EH (cell line): Measurements from ENCODE around the gene CPT1B.
"Not testable (repeated sequence)": the region's sequence is repeated elsewhere in the genome, so short reads cannot be mapped to it uniquely, and the experiment has no call there.

ENCODE experiments used
- DNase-seq: peaks from one replicate; pipeline ENCODE4 v3.0.0-alpha.2; 2015; ENCODE audit warnings: low read depth

The CPT1B gene

GRCh38 chr22:50527921-50528681 lies 50.1 kb downstream of the CPT1B start:
- no peak for DNase-seq

GRCh38 chr22:50526834-50527801 lies 51.1 kb downstream of the CPT1B start:
- peak; percentile 38 for DNase-seq

GRCh38 chr22:50526108-50526833 lies 52.0 kb downstream of the CPT1B start:
- peak; percentile 80 for DNase-seq

GRCh38 chr22:50525858-50526107 lies 52.4 kb downstream of the CPT1B start:
- no peak for DNase-seq

GRCh38 chr22:50525104-50525857 lies 52.9 kb downstream of the CPT1B start, which contains the start of gene SCO2:
TSS of gene SCO2 (minus strand) at chr22:50525598. CDS start at chr22:50524411, 1,187 bp downstream.
- DNase-seq = peak; percentile 96

GRCh38 chr22:50524676-50525103 lies 53.5 kb downstream of the CPT1B start:
- no peak for DNase-seq

GRCh38 chr22:50523806-50524675 lies 54.2 kb downstream of the CPT1B start:
- DNase-seq = no peak

- DNase-seq = no peak
Observed at GRCh38 chr22:50523458-50523805, 54.8 kb downstream of the CPT1B start.

GRCh38 chr22:50522806-50523438 lies 55.3 kb downstream of the CPT1B start:
- DNase-seq = no peak

GRCh38 chr22:50522208-50522805 lies 55.9 kb downstream of the CPT1B start:
- DNase-seq = no peak

- no peak for DNase-seq
Observed at GRCh38 chr22:50521710-50522109, 56.5 kb downstream of the CPT1B start.

- no peak for DNase-seq
Observed at GRCh38 chr22:50520826-50521453, 57.3 kb downstream of the CPT1B start.

- not testable (repeated sequence) for DNase-seq
Observed at GRCh38 chr22:50520184-50520583, 58.0 kb downstream of the CPT1B start.

GRCh38 chr22:50519151-50519550 lies 59.1 kb downstream of the CPT1B start:
- DNase-seq = no peak
